HEK293 (cell line): ENCODE data around the gene NASP.

Experiments used
- HOXD13 ChIP-seq: sonication (generic); formaldehyde crosslinking; IDR thresholded peaks from 2 replicates; pipeline ENCODE4 v1.8.0; 2022; ENCODE audit warnings: missing genetic modification reagents, borderline replicate concordance
- OSR2 ChIP-seq: fragments of 450-650 bp; formaldehyde crosslinking; IDR thresholded peaks from 2 replicates; pipeline ENCODE4 v1.5.1; 2016; ENCODE audit warnings: missing biosample characterization, missing genetic modification characterization
- ZEB2 ChIP-seq: fragments of 450-650 bp; formaldehyde crosslinking; IDR thresholded peaks from 2 replicates; pipeline ENCODE4 v1.5.1; 2016; ENCODE audit warnings: missing biosample characterization, missing genetic modification characterization
- ZNF274 ChIP-seq, 2 experiments: fragments of 200-500 bp in 1 of 2; fragments of 450-650 bp in 1 of 2; sonication (Bioruptor generic) in 1 of 2; formaldehyde crosslinking in 1 of 2; IDR thresholded peaks; 2 replicates each; pipeline versions ENCODE4 v1.5.1 to v1.6.1; 2014 to 2016; ENCODE audit warnings: borderline replicate concordance in 1 of 2, inconsistent platforms in 1 of 2, low read length in 1 of 2, missing biosample characterization in 1 of 2, missing genetic modification characterization in 1 of 2

- TF ChIP-seq OSR2, result no peak
- no peak for TF ChIP-seq ZEB2 (tag by site-specific recombination)
- no peak for TF ChIP-seq HOXD13
- no peak for TF ChIP-seq ZNF274 (IDR thresholded peaks at IDR 0.05; ENCODE audit: low read length)
- no peak for TF ChIP-seq ZNF274 (tag by site-specific recombination; IDR thresholded peaks at IDR 0.05; ENCODE audit: borderline replicate concordance)
These were observed 76.5 kb downstream of the NASP start for GRCh38 chr1:45660336-45660735.
